HL-60 (cell line): ENCODE results near the gene MACROD1.

Experiments
- CTCF ChIP-seq: IDR thresholded peaks from one replicate; pipeline ENCODE4 v1.5.1; 2011; ENCODE audit warnings: low read length, control low read depth, inconsistent platforms; ENCODE audit not compliant: insufficient read depth
- GABPA ChIP-seq: IDR thresholded peaks from 2 replicates; pipeline ENCODE4 v1.6.1; 2012; ENCODE audit warnings: low read depth
- POLR2AphosphoS5 ChIP-seq: IDR thresholded peaks from 2 replicates; pipeline ENCODE4 v1.6.1; 2012; ENCODE audit warnings: low read depth
- SPI1 ChIP-seq: IDR thresholded peaks from 2 replicates; pipeline ENCODE4 v1.6.1; 2012; ENCODE audit warnings: low read depth, mild to moderate bottlenecking, borderline replicate concordance

- TF ChIP-seq CTCF: no peak
- no peak for TF ChIP-seq POLR2AphosphoS5
- TF ChIP-seq SPI1: no peak
- TF ChIP-seq GABPA: no peak
Measured at GRCh38 chr11:64056213-64056785, 109.6 kb downstream of the MACROD1 start.
